SW 1271 (cell line): Measurements from ENCODE around the gene CCNI.
"Not testable (repeated sequence)": the region's sequence is repeated elsewhere in the genome, so short reads cannot be mapped to it uniquely, and the experiment has no call there.

Experiments used
- DNase-seq, 2 experiments: peaks; one replicate each; lab custom pipeline; 2025; lab: John Stamatoyannopoulos, UW

Gene CCNI

DNA sequence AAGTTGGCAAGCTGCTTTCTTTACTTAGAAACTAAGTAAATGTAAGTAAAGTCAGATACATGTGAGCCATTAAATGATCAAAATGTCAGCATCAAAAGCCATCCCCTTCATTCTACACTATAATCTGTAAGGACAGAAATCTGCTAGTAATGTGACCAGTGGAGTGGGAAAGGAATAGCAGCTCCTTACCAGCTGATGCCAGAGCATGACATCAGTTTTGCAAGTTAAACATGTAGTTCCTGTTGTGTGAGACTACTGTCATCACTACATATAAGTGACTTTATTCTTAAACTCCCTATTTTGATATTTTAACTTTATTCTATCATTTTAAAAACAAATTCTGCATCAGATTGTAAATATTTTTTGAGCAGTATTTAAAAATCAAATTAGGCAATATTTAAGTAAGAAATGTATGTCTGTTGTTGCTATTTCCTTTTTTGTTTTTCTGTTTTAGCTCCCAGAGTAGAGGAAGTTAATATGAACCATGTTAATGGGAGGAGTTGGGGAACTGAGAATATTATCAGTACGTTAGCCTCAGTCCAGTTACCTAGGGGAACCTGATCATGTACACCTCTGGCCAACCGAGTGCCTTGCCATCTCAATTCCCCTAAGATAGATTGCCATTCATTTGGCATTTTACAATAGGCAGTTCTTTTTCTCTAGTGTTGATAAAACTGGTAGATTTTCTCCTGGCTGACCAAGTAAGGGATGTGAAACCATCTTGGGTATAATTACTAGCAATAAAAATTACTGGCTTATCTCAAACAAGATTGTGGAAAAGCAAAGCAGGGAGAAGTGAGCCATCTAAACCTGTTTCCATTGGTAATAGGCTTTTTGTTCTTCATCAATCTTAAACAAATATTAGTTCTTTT is 34.7 kb downstream of the CCNI start:
- no peak for DNase-seq

GRCh38 chr4:77040270-77040669 is 35.5 kb downstream of the CCNI start:
- DNase-seq: no peak

GRCh38 chr4:77039796-77040195 is 36.0 kb downstream of the CCNI start:
- no peak for DNase-seq

- no peak for DNase-seq
Observed at GRCh38 chr4:77037736-77038135, 38.1 kb downstream of the CCNI start.

DNA sequence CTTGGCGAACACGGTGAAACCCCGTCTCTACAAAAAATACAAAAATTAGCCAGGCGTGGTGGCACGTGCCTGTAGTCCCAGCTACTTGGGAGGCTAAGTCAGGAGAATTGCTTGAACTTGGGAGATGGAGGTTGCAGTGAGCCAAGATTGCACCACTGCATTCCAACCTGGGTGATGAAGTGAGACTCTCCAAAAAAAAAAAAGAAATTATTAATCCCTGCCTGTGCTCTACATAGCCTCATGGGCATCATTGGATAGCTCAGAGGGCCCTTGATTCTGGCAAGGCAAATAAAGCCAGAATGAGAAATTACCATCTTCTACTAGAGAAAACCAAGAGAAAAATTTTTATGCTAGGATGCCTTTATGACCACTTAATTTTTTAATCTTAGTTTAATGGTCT is 38.6 kb downstream of the CCNI start:
- DNase-seq: not testable (repeated sequence)

GRCh38 chr4:77036206-77036605 is 39.6 kb downstream of the CCNI start:
- DNase-seq: no peak

- no peak for DNase-seq
Observed at GRCh38 chr4:77035153-77035552, 40.6 kb downstream of the CCNI start.

DNA sequence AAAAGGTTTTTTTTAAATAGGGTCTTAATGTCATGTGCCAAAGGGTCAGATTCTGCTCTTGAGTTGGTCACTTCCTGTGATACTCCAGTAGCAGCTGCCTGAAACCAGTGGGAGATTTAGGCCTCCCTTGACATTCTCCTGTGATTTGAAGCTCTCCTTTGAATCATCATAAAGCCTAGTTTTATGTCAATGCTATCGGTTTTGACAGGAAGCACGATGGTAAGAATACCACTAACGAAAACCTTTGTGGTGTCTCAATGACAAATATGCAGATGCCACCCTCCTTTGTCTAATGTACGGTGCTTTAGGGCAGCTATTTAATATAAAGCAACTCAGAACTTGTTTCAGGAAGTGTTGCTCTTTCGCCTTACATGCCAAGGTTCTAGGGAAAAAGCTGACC is 44.2 kb downstream of the CCNI start:
- DNase-seq: no peak

GRCh38 chr4:77029757-77030156 is 46.0 kb downstream of the CCNI start:
- not testable (repeated sequence) for DNase-seq

DNA sequence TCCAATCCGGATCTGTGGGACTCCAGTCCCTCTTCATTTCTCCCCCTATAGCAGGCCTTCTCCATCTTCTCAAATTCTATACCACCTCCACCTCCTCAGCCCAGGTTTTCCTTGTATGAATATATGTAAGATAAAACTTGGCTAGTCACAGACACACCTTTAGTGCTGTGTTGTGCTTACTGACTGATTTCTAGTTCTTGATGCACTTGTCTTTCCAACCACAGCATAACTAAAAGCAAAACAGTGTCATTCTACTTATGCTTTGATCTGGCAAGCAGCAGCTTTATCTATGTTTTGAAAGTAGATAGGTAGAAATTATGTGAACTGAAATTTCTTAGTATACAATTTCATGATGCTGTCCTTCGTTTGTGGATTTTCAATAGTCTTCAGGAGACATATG is 47.5 kb downstream of the CCNI start:
- no peak for DNase-seq

DNA sequence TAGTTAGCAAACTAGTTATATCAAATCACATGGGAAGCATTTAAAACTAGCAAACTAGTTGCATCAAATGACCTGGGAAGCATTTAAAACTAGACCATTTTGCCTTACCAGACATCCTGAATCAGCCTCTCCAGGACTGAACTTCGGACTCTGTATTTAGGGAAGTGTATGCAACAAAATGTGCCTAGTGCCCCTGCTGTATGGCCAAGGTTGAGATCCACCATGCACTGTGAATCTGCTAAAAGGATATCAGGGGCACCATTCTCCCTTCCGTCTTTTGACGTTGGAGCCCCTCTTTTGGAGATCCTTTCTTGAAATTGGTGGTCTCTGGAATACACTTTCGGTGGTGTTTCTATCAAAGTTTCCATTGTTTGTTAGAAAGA is 49.5 kb downstream of the CCNI start:
- no peak for DNase-seq

GRCh38 chr4:77025643-77026321 is 50.0 kb downstream of the CCNI start:
- DNase-seq: no peak

- DNase-seq: no peak
Observed at GRCh38 chr4:77023920-77024319, 51.9 kb downstream of the CCNI start.

GRCh38 chr4:77022560-77023179 is 53.1 kb downstream of the CCNI start:
- DNase-seq: no peak

DNA sequence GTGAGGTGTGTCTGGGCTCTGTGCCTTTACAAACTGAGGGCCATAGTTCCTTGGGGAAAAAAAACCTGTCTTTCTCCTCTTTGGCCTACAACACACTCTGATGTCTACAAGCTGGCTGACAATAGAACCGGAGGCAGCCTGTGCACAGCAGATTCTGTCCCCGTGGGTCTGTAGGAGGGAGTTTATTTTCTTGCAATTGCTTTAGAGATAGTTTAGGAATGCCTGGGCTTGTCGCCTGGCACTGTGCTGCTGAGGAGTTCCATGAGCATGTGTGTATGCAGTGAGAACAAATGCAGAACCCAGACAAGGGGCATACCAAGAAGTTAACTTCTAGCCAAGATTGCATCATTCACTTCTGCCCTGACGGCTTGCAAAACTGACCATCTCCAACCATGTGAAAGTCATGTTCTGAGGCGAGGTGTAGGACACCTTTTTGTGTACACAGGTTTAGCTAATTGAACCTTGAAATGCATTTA is 54.1 kb downstream of the CCNI start:
- DNase-seq: no peak

DNA sequence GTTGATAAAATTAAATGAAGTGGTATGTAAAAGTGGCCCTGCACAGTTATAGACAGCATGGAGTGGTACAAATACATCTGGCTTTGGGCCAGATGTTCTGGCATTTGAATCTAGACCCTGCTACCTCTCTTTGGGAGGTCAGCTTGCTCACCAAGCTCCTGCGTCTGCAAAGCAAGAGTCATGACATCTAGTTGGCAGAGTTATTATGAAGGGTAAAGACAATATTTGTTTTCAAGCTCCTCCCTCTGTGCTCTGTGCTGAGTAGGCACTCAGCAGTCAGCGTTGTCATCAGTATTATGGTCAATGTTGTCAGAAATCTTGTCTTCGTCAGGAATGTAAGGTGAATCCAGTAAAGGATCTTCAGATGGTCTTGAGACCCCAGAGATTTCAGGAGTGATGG is 55.8 kb downstream of the CCNI start:
- DNase-seq: no peak

DNA sequence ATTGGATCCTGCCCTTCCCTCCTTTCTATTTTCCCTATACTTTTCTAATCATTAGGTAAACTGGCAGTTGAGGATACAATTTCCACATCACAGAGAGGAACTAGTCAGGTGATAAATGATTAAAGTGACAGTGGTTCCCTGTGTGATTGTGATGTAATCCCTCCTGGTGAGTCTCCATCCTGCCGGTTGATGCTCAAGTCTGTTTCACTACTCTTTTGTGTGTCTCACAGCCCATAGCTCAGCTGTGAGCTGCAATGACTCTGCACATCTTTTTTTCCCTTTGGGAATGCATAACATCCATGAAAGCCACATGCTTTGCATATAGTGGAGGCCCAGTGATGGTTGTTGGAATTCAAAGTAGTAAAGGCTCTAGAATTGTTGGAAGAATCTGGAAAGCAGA is 60.4 kb downstream of the CCNI start:
- no peak for DNase-seq

DNA sequence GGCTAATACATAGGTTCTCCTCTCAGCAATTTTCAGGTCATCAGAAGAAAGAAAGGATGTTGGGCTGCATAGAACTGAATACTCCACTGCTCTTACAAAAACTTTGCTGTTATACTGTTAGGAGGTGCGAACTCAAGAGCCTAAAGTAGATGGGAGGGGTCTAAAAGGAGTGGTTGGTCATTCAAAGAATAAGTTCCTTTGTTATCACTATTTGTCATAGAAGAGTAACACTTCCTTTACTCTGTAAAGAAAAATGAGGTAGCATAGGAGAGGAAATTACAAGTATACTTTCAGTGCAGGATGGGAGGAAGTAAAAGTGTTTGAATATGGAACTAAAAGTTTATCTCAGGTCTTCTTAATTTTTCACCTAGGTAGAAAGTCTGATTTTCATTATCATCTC is 61.5 kb downstream of the CCNI start:
- DNase-seq: no peak

DNA sequence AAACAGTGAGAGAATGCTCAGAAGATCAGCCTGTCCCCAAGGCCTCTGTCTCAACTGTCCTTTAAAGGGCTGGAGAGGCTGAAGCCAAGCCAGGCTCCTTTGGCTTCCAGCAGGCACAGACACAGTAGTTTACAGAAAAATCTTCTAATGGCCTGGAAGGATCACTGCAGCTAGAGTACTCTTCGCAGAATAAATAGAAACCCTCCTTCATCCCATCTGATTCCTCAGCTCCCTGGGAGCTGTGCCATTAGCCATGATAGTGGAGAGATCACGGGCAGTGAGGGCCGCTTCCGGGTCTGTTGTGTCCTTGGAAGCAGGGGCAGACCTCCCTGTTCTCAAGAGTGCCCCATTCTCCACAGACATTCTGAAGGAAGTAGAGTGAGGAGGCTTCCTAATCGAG is 63.1 kb downstream of the CCNI start:
- DNase-seq: no peak

DNA sequence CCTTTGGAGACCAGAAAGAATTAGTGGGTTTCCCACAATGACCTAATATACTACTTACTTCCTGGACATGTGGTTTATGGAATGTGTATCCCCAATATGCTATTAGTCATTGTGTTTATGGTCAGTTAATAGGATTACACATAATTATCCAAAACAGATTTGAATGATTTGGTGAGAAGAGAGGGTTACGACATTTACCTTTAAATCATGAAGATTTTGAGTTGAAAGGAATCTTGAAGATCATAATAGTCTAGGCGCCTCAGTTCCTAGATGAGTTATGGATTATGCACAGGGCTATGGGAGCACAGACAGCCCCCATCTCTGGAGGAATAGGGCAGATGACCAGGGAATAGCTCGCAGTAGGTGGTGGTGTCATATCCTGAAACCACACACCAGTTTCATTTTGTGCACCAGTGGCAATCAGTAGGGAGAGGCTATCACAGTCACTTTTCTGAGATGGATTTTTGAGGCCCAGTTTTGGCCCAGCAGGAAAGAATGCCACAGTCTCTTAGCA is 64.9 kb downstream of the CCNI start:
- DNase-seq: no peak

- DNase-seq: no peak
Observed at GRCh38 chr4:77009511-77010115, 66.2 kb downstream of the CCNI start.
